ENCODE measurements around the gene MLPH.
"Not testable (repeated sequence)": the region's sequence is repeated elsewhere in the genome, so short reads cannot be mapped to it uniquely, and the experiment has no call there.

Gene MLPH

DNA sequence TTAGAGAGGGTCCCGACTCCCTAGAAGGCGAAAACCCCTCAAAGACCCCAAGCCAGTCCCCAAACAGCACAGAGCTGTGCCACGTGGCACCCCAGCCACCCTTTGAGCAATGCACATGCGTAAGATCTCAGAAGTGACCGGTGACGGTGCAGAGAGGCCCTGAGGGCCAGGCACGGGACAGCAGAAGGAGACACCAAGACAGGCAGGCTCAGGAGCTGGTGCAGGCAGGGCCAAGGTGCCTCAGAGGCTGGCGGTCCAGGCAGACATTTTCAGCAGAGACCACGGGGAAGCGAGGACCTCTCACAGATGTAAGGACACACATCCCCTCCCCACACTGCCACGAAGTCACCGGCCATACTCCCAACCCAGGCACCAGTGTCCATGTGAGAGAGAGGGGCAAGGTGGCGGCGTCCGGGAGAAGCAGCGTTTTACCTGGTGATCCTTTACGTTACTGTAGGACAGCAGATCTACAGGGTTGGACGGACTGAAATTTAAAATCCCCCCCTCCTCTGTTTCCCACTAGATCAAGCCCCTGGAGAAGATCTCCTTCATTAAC is 105.5 kb downstream of the MLPH start:
- no peak for DNase-seq

DNA sequence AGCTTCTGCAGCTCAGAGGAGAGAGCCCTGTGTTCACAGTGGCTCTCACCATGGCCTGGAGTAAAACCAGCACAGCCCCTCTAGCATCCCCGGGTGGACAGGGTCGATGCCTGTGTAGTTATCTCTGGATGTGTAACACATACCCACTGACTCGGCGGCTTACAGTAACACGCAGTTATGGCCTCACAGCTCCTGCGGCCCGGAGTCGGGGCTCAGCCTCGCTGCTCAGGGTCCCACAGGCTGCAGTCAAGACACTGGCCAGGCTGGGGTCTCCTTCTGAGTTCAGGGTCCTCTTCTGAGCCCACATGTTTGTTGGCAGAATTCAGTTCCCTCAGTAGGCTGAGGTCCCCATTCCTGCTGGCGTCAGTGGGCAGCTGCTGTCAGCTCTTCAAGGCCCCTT is 106.0 kb downstream of the MLPH start:
- no peak for DNase-seq

DNA sequence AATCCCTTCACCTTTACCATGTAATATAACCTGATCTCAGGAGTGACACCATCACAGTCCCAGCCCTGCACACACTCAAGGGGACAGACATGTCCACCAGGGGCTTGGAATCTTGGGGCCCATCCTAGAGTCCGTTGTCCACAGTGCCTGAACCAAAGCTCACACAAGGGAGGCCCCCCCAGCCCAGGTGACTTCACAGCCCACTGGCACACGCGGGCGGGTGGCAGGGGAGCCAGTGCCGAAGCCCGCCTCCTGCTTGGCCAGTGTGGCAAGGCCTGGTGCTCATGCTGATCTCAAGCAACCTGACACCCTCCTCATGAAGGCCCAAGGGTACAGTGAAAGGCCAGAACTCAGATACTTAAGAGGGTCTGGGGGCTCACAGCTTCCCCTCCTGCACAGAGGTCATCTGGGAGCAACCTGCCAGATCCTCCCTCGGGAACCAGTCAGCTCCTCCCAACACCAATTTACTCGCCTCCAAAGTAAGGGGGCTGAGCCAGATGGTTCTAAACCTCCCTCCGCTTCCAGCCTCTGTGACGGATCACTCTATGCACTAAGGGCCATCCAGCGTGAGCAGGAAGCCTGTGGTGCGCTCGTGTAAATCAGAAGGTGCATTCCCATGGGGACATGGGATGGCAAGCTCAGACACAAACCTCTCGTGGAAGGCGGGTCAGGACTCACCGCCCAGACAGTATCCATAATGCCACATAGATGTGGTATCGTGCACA is 106.7 kb downstream of the MLPH start:
- no peak for DNase-seq

DNA sequence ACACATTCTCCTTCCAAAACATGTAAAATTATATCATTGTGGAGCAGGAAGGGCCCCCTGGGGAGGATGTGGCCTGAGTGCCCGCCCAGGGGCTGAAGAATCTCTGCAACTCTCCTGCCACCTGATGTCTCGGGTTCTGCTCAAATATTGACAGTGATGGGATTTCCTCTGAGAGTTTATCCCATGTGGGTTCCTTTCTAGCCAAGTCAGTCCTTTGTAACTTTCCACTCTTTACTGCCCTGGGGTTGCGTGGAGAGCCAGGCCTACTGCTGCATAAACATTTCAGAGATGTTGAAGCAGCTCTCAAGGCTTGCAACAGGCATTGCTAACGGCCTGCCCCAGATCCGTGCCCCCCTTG is 107.4 kb downstream of the MLPH start:
- no peak for DNase-seq

DNA sequence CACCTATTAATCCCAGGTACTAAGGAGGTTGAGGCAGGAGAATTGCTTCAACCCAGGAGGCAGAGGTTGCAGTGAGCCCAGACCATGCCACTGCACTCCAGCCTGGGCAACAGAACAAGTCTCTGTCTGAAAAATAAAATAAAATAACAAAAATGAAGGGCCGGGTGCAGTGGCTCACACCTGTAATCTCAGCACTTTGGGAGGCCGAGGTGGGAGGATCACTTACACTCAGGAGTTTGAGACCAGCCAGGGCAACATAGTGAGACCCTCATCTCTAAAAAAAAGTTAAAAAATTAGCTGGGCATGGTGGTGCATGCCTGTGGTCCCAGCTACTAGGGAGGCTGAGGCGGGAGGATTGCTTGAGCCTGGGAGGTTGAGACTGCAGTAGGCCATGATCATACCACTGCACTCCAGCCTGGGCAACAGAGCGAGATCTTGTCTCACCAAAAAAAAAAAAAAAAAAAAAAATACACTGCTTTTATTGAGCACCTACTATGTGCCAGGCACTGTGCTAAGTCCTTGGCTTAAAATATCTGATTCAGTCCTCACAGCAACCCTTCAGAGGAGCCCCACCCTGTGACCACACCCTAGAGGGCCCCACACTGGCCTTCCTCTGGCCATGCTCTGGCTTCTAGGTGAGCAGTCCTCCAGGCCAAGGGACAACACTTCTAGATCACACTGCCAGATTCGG is 108.9 kb downstream of the MLPH start:
- not testable (repeated sequence) for DNase-seq

DNA sequence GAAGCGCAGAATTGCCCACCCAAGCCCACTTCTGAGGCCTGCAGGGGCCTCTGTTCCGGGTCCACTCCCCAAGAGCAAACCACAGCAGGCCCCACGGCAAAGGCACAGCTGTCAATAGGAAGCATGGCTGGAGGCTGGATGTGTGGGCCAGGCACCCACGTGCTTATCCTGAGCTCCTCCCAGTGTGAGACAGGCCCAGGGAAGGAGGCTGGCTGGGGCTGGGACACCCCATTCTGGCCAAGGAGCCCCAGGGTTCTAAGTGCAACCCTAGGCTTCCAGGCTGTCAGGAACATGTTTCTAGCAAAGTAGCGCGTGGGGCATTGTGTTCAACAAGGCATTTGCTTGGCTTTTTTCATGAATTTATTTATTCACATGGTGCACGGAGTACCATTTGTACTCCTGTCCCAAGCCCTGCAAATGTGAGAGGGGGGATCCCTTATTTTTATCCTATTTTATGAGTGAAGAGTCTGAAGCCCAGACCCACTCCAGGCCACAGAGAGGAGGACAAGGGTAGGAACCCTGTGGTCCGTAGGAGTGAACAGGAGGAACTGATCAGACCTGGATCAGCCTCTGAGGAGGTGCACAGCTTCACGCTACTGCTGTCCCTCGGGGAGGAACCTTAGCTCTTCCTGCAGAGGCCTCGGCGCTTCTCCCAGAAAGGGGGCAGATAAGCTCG is 109.6 kb downstream of the MLPH start:
- DNase-seq, result no peak

DNA sequence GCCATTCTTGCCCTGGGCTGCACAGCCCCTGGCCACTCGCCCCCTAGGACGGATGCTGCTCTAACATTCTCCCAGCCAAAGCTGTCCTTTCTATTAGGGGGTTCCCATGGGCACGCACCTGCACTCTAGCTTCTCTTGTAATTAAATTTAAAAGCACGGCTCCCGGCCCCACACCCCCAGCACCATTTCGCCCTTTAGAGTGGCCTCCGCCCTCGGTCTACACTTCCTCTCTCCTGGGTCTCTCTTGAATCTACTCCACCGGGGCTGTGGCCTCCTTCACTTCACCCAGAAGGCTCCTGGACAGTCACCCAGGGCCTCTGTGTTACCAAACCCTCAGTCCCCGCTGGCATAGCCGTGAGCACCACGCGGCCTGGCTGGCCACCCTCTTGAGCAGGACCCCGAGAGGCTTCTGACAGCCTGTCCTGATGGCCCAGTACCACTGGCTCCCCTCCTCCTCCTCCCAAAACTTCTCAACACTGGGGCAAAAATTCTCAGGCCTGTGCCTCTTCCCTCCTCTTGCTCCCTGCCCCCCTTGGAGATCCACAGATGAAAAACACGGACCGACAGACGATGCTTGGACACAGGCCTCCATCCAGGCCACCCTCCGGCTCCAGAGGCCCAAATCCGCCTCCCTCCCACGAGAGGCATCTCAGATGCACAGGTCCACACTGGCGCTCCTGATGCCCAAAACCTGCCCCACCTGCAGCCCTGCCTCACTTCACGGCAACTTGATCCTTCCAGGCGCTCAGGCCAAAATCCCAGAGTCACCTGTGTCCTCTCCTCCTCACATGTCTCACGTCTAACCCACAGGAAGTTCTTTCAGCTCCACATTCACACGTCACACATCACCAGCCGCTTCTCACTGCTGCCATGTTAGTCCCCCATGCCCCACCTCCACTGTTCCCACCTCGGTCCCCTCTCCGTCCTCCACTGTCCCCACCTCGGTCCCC is 110.4 kb downstream of the MLPH start:
- no peak for DNase-seq

DNA sequence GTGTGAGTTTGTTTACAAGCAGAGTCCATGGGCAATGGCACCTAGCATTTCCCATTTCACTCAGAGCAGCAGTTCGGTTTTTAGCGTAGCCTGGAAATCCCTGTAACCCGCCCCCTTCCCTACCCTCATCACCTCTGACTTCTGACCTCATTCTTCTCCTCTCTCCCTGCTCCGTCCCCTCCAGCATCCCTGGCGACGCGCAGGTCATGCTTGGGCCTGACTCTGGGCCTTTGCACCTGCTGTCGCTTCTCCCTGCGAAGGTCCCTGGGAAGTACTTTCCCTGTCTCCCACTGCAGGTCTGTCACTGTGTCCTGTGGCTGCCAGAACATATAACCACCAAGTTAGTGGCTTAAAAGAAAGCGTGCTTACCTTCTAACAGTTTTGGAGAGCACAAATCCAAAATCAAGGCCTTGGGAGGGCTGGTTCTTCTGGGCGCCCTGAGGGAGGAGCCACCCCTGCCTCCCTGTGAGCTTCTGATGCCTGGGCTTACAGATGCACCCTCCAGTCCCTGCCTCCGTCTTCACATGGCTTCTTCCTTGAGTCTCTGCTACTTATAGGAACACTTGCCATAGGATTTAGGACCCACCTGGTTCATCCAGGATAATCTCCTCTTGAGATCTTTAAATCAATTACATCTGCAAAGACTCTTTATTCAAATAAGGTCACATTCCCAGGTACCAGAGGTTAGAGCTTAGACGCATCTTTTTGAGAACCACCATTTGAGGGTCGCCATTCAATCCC is 111.6 kb downstream of the MLPH start:
- no peak for DNase-seq

DNA sequence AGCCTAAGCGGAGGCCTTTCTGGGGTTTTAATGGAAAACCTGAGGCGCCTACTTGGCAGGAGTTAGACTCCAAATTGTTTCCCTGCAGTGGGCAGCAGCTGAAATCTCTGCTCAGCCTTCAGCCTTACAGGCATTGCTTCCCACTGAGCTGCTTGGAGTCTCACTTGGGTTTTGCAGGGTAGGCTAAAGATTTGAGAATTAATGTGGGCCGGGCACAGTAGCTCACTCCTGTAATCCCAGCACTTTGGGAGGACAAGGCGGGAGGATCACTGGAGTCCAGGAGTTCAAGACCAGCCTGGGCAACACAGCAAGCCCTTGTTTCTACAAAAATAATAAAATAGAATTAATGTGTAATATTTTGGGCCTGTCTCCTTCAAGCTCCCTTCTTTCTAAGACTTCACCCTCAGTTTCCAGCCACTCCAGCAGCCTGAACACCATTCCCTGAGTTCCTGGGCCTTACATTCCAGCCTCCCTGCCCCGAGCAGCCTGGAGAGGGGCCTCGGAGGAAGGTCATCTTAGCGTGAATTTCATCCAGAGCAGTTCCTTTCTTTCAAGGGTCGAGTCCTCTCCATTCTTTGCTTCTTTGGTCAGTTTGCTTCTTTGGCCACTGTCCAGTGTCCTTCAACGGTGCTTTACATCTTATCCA is 112.5 kb downstream of the MLPH start:
- DNase-seq, result no peak

DNA sequence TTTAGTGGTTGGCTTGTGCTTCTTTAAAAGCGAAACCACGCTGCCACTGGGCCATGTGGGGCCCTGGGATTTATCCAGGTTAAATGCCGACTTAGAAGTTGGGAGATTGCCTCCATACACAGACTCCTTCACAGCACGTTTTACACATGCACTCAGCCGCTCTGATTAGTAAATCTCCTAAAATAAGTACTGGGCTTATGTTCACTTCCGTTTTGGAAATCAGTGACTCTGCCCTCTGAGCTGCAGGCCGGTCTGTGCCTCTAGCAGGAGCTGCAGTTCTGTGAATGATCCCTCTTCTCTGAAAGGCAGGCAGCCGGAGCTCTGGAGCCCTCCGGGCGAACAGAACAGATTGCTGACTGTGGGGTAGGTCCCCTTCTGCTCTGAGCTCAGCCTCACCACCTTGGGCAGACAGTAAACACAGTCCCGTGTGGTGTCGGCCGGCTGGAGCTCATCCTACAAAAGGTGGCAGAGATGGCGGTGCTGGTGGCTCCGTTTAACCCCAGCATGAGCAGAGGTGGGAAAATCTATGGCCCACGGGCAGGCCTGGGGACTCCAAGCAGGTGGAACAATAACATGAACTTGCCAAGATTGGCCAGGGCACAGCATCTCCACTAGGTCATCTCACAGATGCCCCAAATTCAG is 113.3 kb downstream of the MLPH start:
- DNase-seq, result no peak

DNA sequence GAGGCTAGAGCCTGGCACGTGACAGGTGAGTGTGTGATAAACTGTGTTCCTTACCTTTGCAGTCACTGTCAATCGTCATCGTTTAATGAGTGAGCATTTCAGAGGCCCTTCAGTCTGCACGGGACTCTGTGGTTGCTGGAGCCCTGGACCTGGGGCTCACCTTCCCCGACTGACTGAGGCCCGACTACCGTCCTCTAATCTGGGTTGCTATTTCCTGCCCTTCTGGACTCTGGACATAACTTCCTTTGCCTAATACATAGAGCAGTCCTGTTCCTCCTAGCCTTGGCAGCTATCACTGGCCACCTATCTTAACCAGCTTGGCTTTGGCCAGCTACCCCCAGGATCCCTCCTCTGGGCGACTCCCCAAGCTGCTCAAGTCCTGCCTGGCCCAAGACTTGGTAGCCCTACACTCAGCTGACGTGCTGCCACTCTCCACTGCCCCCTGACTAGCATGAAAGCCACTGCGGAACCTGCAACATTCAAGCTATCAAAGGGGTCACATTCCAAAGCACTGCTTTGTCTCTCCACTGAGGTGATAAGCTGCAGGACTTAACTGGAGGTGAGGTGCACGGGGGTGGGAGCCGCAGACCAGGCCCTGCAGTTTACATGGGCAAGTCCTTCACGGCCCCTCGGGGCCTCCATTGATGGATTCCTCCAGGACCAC is 114.5 kb downstream of the MLPH start:
- no peak for DNase-seq

DNA sequence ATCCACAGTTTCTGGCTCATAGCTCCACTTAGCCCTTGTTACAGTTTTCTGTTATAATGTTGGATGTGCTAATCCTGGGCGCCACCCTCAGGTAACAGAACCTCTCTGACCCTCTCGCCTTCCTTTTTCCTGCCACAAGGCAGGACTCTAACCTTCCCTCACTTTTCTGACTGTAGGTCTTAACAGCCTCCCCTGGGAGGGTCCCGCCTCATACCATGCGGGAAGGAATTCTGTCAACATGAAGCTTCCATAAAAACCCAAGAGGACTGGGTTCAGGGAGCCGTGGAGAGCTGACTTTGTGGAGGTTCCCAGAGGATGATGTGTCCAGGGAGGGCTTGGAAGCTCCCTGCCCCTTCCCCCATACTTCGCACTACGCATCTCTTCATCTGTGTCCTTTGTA is 115.4 kb downstream of the MLPH start:
- DNase-seq, result no peak

DNA sequence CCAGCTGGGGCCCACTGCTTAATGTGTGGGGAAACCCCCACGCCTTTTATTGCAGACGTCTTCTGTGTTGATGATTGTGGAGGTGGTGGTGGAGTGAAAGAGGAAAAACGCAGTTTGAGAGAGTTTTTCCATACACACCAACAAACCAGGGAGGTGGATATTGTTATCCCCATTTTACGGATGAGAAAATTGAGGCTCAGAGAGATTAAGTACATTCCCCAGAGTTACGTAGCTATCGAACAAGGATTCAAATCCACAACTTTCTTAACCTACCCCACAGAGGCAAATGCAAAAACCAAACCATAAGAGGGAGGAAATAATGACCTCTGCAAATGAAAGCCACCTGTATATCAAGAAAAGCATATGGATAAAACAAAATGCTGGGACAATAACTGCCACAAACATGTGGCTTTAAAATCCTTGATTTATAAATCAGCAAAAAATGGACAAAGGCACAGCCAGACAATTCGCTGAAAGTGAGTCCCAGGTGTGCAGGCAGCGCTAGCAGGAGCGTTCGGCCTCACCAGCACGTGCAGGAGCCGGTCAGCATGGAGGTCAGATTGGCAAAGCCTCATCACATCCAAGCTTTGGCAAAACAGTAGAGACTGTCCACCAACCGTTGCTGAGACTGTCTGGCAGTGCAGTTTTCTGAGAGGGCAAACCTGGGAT is 116.1 kb downstream of the MLPH start:
- peak; percentile 16 for DNase-seq

DNA sequence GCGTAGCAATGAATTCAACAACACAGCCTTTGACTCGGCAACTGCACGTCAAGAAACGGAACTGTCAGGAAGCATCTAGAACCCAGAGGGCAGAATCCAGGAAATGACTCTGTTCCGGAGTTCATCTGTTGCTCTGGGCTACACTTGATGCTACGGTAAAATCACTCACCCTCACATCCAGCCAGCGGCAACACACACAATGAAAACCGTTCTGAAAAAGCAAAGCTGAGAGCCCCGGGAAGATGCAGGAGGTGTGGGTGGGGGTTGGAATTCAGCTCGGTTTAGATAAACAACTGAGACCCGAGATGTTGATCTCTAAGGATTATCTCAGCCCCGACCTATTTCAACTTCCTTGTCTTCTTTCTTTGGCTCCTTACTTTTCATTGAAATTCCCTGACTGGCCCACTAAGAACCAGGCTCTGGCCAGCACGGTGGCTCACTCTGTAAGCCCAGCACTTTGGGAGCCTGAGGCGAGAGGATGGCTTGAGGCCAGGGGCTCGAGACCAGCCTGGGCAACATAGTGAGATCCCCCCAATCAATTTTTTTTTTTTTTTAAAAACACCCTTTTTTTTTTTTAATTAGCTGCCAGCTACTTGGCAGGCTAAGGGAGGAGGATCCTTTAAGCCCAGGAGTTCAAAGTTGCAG is 116.8 kb downstream of the MLPH start:
- DNase-seq, result peak; percentile 88

DNA sequence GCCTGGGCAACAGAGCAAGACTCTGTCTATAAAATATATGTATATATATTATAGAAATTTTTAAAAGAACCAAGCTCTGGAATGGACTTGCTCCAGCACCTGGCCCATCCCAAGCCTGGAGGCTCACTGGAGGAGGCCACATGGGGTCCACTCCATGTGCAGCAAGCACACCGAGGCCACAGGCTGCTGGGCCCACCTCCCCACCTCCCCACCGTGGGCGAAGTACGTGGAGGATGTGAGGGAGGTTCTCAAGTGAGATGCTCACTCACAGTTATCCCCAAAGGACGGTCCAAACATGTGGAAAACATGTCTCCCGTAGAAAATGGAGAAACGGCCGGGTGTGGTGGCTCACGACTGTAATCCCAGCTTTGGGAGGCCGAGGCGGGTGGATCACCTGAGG is 117.3 kb downstream of the MLPH start:
- no peak for DNase-seq
